ENCODE data around the gene SFTA2.

GRCh38 chr6:30928677-30929076 lies 3.3 kb downstream of the SFTA2 start:
- TF ChIP-seq POLR2AphosphoS2 (conservative IDR thresholded peaks at IDR 0.05; ENCODE audit: low read length) (no peak), REST (IDR thresholded peaks at IDR 0.05) (no peak), RARB (CRISPR knock-in tag; IDR thresholded peaks at IDR 0.05) (no peak), NPAS2 (CRISPR knock-in tag; IDR thresholded peaks at IDR 0.05; ENCODE audit: borderline replicate concordance) (no peak), JUN (IDR thresholded peaks at IDR 0.05) (no peak), PBX3 (IDR thresholded peaks at IDR 0.05) (no peak), FOSL2 (IDR thresholded peaks at IDR 0.05) (no peak), FOSL2 (CRISPR knock-in tag; IDR thresholded peaks at IDR 0.05) (no peak), EP300 (IDR thresholded peaks at IDR 0.05) (no peak)
- TF ChIP-seq, protein P1, sequence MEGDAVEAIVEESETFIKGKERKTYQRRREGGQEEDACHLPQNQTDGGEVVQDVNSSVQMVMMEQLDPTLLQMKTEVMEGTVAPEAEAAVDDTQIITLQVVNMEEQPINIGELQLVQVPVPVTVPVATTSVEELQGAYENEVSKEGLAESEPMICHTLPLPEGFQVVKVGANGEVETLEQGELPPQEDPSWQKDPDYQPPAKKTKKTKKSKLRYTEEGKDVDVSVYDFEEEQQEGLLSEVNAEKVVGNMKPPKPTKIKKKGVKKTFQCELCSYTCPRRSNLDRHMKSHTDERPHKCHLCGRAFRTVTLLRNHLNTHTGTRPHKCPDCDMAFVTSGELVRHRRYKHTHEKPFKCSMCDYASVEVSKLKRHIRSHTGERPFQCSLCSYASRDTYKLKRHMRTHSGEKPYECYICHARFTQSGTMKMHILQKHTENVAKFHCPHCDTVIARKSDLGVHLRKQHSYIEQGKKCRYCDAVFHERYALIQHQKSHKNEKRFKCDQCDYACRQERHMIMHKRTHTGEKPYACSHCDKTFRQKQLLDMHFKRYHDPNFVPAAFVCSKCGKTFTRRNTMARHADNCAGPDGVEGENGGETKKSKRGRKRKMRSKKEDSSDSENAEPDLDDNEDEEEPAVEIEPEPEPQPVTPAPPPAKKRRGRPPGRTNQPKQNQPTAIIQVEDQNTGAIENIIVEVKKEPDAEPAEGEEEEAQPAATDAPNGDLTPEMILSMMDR (IDR thresholded peaks at IDR 0.05), result no peak

Data from A549 (cell line).